Ishikawa (cell line): ENCODE data around the gene CD27.

Experiments used
- CREB1 ChIP-seq: IDR thresholded peaks from 2 replicates; pipeline ENCODE4 v1.6.1; 2012; ENCODE audit warnings: low read depth
- FOXM1 ChIP-seq: IDR thresholded peaks from 2 replicates; pipeline ENCODE4 v1.6.1; 2012; ENCODE audit warnings: low read depth, borderline replicate concordance
- RAD21 ChIP-seq: IDR thresholded peaks from 2 replicates; pipeline ENCODE4 v1.6.1; 2012; ENCODE audit warnings: low read depth
- TAF1 ChIP-seq: IDR thresholded peaks from 2 replicates; pipeline ENCODE4 v1.6.1; 2012; ENCODE audit warnings: low read depth, mild to moderate bottlenecking

GRCh38 chr12:6462234-6462995, 17.7 kb downstream of the CD27 start:
- TF ChIP-seq FOXM1 (no peak), TAF1 (no peak), CREB1 (no peak), RAD21 (no peak)
